ENCODE data around the gene TMEM179. TPM values are rescaled to one million over a fixed set of nuclear protein-coding genes. Genes with fewer than 3 reads are reported as not detected.

Gene TMEM179
- total and polyA plus RNA-seq, 8 donors: 0.73 to 2.0 (median 1.7) TPM; not detected in 1

DNA sequence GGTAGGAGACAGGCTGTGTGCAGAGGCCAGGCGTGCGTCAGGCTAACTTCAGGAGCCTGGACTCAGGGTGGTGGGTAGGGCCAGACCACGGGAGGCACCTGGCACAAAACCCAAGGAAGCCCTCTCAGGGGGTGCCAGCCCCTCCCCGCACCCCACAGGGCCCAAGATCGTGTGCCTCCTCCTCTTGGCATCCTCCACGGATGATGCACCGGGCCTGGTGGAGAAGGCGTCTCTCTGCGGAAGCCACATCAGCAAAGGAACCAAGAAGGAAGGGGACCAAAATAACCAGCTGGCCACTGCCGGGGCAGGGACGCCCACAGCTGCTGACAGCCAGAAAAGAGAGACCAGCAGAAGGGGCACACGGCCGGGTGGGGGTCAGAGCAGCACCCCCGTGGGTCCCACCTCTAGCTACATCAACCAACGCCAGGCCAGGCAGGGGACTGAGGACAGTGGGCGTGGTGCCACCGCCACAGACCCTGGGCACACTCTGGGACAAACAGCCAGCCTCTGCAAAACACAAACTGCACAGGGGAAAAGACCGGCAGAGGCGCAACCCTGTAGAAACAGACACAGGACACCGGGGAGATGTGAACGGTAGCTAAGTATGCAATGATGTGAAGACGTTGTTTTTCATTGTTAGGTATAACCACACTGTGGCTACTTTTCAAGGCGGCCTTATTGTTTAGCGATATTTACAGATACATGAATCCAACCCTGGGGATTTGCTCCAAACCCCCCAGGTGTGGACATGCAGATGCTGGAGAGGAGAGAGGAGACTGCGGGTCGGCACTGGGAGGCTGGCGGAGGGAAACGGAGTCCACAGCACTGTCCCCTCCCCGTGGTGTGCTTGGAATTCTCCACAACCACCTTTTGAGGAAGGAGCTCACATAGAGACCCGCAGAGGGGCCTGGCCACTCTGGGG lies 51.1 kb downstream of the TMEM179 start:
- Histone ChIP-seq H3K4me1 (no peaks in the 10 kb centered on the region), H3K27me3 (peaks cover 0 to 73% of the 10 kb centered on the region in 2 donors), H3K9me3 (no peaks in the 10 kb centered on the region), H3K4me3 (no peak overlapping the region), H3K27ac (no peak overlapping the region), H3K36me3 (no peaks in the 10 kb centered on the region)
- DNase-seq: peak in 2 of 4 donors; percentile 21 to 52
- TF ChIP-seq CTCF (IDR thresholded peaks at IDR 0.05): no peak
- no peak for ATAC-seq
- intact Hi-C loops (cut with DNase I): no loop called here

DNA sequence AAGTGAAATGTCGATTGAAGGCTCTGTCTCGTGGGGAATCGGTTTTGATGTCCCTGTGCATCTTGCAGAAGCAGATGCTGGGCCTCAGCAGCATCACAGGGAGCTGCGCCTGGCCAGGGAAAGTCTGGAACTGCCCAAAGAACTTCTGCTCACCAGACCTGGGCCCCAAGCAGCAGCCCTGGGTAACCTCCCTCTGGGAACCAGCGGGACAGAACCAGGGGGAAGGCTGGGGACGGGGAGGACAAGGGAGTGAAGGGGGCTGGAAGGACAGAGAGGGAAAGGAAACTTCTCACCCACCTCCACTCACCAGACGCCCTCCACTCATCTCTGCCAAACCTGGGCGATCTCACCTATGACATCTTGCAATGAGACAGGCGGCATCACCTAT lies 51.8 kb downstream of the TMEM179 start:
- intact Hi-C loops (cut with DNase I): no loop called here
- Histone ChIP-seq H3K9me3 (no peaks in the 10 kb centered on the region), H3K36me3 (no peaks in the 10 kb centered on the region), H3K27ac (no peak overlapping the region), H3K27me3 (peaks cover 0 to 79% of the 10 kb centered on the region in 2 donors), H3K4me3 (no peak overlapping the region), H3K4me1 (no peaks in the 10 kb centered on the region)
- TF ChIP-seq CTCF (IDR thresholded peaks at IDR 0.05): no peak
- DNase-seq (peak in 2 of 4 donors; percentile 11 to 32), ATAC-seq (no peak)

DNA sequence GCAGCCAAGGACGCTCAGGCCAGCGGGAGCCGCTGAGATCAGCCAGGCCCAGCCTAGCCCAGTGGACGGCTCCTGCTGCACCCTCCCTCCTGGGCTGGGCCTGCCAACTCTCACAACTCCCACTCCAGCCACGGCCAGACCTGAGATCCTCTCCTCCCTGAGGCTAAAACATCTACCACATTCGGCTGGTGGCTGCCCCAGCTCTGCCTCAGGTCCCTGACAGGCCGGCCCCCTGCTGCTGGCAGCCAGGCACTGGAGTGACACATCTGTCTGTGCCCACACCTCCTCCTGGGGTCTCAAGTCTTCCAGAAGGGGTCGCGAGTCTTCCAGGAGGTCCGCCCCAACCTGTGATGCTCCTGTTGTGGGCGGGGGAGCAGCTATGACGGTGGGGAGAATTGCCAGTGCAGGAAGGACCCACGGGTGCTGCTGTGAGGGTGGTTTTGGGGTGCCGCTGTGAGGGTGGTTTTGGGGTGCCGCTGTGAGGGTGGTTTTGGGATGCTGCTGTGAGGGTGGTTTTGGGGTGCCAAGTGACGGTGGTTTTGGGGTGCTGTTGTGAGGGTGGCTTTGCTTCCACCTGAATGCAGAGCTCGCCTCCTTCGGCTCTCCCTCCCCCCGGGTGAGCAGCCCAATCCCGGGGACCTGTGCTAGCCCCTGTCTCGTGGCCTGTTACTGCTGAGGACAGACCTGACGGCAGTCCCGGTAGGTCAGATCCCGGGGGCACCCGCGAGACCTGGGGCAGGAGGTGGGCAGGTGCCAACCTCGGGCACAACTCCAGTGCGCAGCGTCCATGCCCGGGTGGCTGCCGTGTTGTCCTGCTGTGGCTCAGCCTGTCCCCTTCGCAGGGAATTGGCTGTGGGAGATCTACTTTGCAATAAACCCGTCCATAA lies 52.5 kb downstream of the TMEM179 start:
- no peaks in the 10 kb centered on the region for H3K36me3 ChIP-seq
- no peak overlapping the region for H3K27ac ChIP-seq
- no peaks in the 10 kb centered on the region for H3K4me1 ChIP-seq
- intact Hi-C loops (cut with DNase I): no loop called here
- H3K27me3 ChIP-seq: peaks cover 0 to 84% of the 10 kb centered on the region in 2 donors
- H3K4me3 ChIP-seq: no peak overlapping the region
- no peaks in the 10 kb centered on the region for H3K9me3 ChIP-seq
- DNase-seq: peak in 2 of 4 donors; percentile 27 to 69
- no peak for ATAC-seq
- TF ChIP-seq CTCF (IDR thresholded peaks at IDR 0.05): no peak

DNA sequence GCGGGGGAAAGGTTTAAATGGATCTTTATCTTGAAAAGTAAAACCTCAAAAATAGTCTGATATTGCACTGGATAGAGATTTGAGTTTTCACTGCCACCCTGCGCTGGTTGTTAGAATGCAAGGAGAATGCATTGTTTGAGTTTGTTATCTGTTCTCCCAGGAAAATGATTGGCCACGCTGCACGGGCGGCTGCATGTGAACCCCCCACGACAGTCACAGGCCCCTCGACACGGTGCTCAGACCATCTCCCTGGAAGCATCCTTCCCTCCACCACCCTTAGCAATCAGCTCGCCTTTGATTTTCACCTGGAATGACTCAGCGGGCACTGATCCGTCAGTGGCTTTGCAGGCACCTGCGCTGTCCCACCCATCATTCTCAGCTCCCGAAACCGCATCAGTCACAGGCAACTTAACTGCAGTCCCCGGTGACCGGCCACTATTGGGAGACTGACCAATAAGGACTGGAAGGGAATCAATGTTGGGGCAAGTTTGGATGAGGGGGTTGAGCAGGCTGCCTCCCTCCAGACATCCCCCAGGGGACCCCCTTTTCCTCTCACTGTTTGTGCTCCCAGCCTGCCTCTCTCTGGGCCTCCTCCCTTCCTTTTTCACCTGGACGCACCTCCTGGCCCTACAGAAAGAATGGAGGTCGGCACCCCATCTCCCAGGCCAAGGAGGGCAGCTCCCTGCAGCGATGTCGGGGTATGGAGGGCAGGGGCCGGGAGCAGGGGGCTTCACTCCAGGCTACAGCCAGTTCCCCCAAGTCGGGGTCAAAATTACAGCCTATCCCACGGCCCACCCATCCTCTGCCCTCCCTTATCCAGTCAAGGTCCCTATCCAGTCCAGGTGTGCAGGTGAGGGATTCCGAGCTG lies 53.5 kb downstream of the TMEM179 start:
- no peak for TF ChIP-seq CTCF (IDR thresholded peaks at IDR 0.05)
- Histone ChIP-seq H3K36me3 (no peaks in the 10 kb centered on the region), H3K27me3 (peaks cover 0 to 84% of the 10 kb centered on the region in 2 donors), H3K9me3 (no peaks in the 10 kb centered on the region), H3K4me3 (no peak overlapping the region), H3K4me1 (no peaks in the 10 kb centered on the region), H3K27ac (no peak overlapping the region)
- ATAC-seq (no peak), DNase-seq (peak in 1 of 4 donors; percentile 46)
- intact Hi-C loops (cut with DNase I): no loop called here
